Measurements from ENCODE around the gene STKLD1.

The STKLD1 gene

GRCh38 chr9:133403766-133404453 is 27.7 kb downstream of the STKLD1 start:
- Histone ChIP-seq H4K20me1 (ENCODE audit: insufficient read depth) (no peaks in the 10 kb centered on the region), H3K27me3 (ENCODE audit: insufficient read depth, low read depth) (no peaks in the 10 kb centered on the region; the same call in 1 of the 2 replicates), H3K27ac (no peak overlapping the region), H3K4me2 (no peak overlapping the region), H3K4me1 (ENCODE audit: low read depth, poor library complexity, severe bottlenecking) (no peaks in the 10 kb centered on the region), H3K79me2 (ENCODE audit: insufficient read depth, low read depth) (no peaks in the 10 kb centered on the region), H3K36me3 (ENCODE audit: insufficient read depth) (no peaks in the 10 kb centered on the region), H3K4me3 (IDR thresholded peaks at IDR 0.05; ENCODE audit: insufficient read depth, low read depth, low read length) (no peak overlapping the region), H2AFZ (ENCODE audit: low read depth) (no peak overlapping the region), H3K9ac (no peak overlapping the region)
- peak; percentile 60 for TF ChIP-seq CTCF (conservative IDR thresholded peaks at IDR 0.05; ENCODE audit: low read depth, low read length)

- no peak for TF ChIP-seq CTCF (conservative IDR thresholded peaks at IDR 0.05; ENCODE audit: low read depth, low read length)
- Histone ChIP-seq H3K4me3 (IDR thresholded peaks at IDR 0.05; ENCODE audit: insufficient read depth, low read depth, low read length) (no peak overlapping the region), H3K9ac (no peak overlapping the region), H3K36me3 (ENCODE audit: insufficient read depth) (no peaks in the 10 kb centered on the region), H3K27me3 (ENCODE audit: insufficient read depth, low read depth) (no peaks in the 10 kb centered on the region), H3K4me1 (ENCODE audit: low read depth, poor library complexity, severe bottlenecking) (no peaks in the 10 kb centered on the region), H2AFZ (ENCODE audit: low read depth) (no peak overlapping the region), H4K20me1 (ENCODE audit: insufficient read depth) (no peaks in the 10 kb centered on the region), H3K79me2 (ENCODE audit: insufficient read depth, low read depth) (no peaks in the 10 kb centered on the region), H3K4me2 (no peak overlapping the region), H3K27ac (no peak overlapping the region)
Measured at GRCh38 chr9:133404454-133405002, 28.4 kb downstream of the STKLD1 start.

- TF ChIP-seq CTCF (conservative IDR thresholded peaks at IDR 0.05; ENCODE audit: low read depth, low read length): no peak
- Histone ChIP-seq H2AFZ (ENCODE audit: low read depth) (no peak overlapping the region), H3K27ac (no peak overlapping the region), H3K4me2 (no peak overlapping the region), H3K27me3 (ENCODE audit: insufficient read depth, low read depth) (no peaks in the 10 kb centered on the region), H3K36me3 (ENCODE audit: insufficient read depth) (no peaks in the 10 kb centered on the region), H4K20me1 (ENCODE audit: insufficient read depth) (no peaks in the 10 kb centered on the region), H3K79me2 (ENCODE audit: insufficient read depth, low read depth) (no peaks in the 10 kb centered on the region), H3K4me3 (IDR thresholded peaks at IDR 0.05; ENCODE audit: insufficient read depth, low read depth, low read length) (no peak overlapping the region), H3K9ac (no peak overlapping the region), H3K4me1 (ENCODE audit: low read depth, poor library complexity, severe bottlenecking) (no peaks in the 10 kb centered on the region)
Measured at GRCh38 chr9:133405508-133406438, 29.6 kb downstream of the STKLD1 start.

DNA sequence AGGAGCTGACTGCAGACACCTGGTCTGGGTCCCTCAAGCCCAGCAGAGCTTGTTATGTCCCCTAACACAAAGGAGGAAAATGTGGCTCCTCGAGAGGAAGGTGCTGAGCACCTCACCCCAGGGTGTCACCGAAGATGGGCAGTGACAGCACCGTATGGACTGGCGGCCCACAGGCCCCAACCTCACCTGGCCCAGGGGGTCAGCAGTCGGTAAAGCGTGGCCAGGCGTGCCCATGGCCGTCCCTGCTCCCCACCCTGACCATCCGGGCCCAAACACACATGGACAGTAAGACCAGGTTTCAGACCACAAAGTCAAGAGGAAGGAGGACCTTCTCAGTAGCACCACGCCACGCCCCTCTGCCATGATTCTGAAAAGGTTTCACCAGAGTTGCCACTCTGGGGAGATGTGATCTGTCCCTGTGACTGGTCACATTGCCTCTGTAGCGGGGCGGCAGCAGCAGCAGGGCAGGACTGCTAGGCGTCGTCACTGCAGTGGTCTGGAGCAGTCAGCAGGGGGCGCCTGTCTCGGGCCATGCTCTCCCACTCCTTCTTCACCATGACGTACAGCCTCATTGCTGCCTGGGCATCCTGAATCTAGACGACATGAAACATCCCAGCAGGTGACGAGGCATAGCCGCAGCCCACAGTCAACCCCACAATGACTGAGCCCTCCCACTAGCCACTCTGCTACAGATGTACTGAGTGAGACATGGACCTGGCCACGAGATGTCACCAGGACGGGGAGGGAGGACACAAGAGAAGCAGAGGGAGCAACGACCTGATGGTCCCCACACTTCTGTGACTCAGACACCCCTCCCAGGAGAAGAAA is 30.5 kb downstream of the STKLD1 start:
- Histone ChIP-seq H3K4me3 (IDR thresholded peaks at IDR 0.05; ENCODE audit: insufficient read depth, low read depth, low read length) (no peak overlapping the region), H2AFZ (ENCODE audit: low read depth) (no peak overlapping the region), H3K79me2 (ENCODE audit: insufficient read depth, low read depth) (no peaks in the 10 kb centered on the region), H4K20me1 (ENCODE audit: insufficient read depth) (no peaks in the 10 kb centered on the region), H3K4me1 (ENCODE audit: low read depth, poor library complexity, severe bottlenecking) (no peaks in the 10 kb centered on the region), H3K36me3 (ENCODE audit: insufficient read depth) (no peaks in the 10 kb centered on the region), H3K27me3 (ENCODE audit: insufficient read depth, low read depth) (no peaks in the 10 kb centered on the region), H3K27ac (no peak overlapping the region), H3K9ac (no peak overlapping the region), H3K4me2 (no peak overlapping the region)
- TF ChIP-seq CTCF (conservative IDR thresholded peaks at IDR 0.05; ENCODE audit: low read depth, low read length): peak; percentile 85
